Neural progenitor cell (in vitro differentiated cells): ENCODE data around the gene PRKAG2. TPM values are rescaled to one million over a fixed set of nuclear protein-coding genes. Genes with fewer than 3 reads are reported as not detected.

Experiments
- DNase-seq: peaks from one replicate; pipeline ENCODE4 v3.0.0-alpha.2; 2016; ENCODE audit warnings: low spot score
- H2AFZ ChIP-seq: fragments of 200-600 bp; sonication (generic); replicated peaks from 2 replicates; pipeline ENCODE4 v1.6.1; 2016; ENCODE audit warnings: antibody characterized with exemption
- H3F3A ChIP-seq: fragments of 200-600 bp; sonication (generic); 2 replicates; pipeline ENCODE4 v1.6.1; 2016; ENCODE audit warnings: antibody characterized with exemption, low read depth
- H3K27ac ChIP-seq: fragments of 200-600 bp; sonication (generic); 2 replicates; pipeline ENCODE4 v1.5.1; 2016; ENCODE audit warnings: mild to moderate bottlenecking
- H3K27me3 ChIP-seq: fragments of 200-600 bp; sonication (generic); 2 replicates; pipeline ENCODE4 v1.6.1; 2016; ENCODE audit warnings: mild to moderate bottlenecking, moderate library complexity
- H3K36me3 ChIP-seq: fragments of 200-600 bp; sonication (generic); 2 replicates; pipeline ENCODE4 v1.5.1; 2016
- H3K4me1 ChIP-seq: fragments of 200-600 bp; sonication (generic); 2 replicates; pipeline ENCODE4 v1.6.1; 2016; ENCODE audit warnings: mixed run types
- H3K4me2 ChIP-seq: fragments of 200-600 bp; sonication (generic); 2 replicates; pipeline ENCODE4 v1.6.1; 2016
- H3K4me3 ChIP-seq: fragments of 200-600 bp; sonication (generic); 2 replicates; pipeline ENCODE4 v1.5.1; 2016
- H3K79me2 ChIP-seq: fragments of 200-600 bp; sonication (generic); 2 replicates; pipeline ENCODE4 v1.6.1; 2016; ENCODE audit warnings: low read depth
- H3K9ac ChIP-seq: fragments of 200-600 bp; sonication (generic); 2 replicates; pipeline ENCODE4 v1.6.1; 2016
- H3K9me3 ChIP-seq: fragments of 200-600 bp; sonication (generic); 2 replicates; pipeline ENCODE4 v1.5.1; 2016; ENCODE audit warnings: low read depth
- H4K20me1 ChIP-seq: fragments of 200-600 bp; sonication (generic); 2 replicates; pipeline ENCODE4 v1.6.1; 2016; ENCODE audit warnings: low read depth
- H3K27ac Mint-ChIP-seq: 3 replicates; pipeline ENCODE4 v1.8.0; 2021; ENCODE audit warnings: mixed read lengths
- H3K27me3 Mint-ChIP-seq: 2 replicates; pipeline ENCODE4 v1.8.0; 2022; ENCODE audit warnings: low read depth, mild to moderate bottlenecking, inconsistent platforms, moderate library complexity, mixed read lengths; ENCODE audit not compliant: insufficient read depth
- H3K36me3 Mint-ChIP-seq: 3 replicates; pipeline ENCODE4 v1.8.0; 2021; ENCODE audit warnings: mixed read lengths
- H3K4me1 Mint-ChIP-seq: 3 replicates; pipeline ENCODE4 v1.8.0; 2021; ENCODE audit warnings: mixed read lengths
- H3K4me3 Mint-ChIP-seq: 3 replicates; pipeline ENCODE4 v1.8.0; 2021; ENCODE audit warnings: mild to moderate bottlenecking, moderate library complexity, mixed read lengths
- H3K9me3 Mint-ChIP-seq: 3 replicates; pipeline ENCODE4 v1.8.0; 2020; ENCODE audit warnings: mixed read lengths
- EZH2 ChIP-seq: fragments of 200-600 bp; sonication (generic); IDR thresholded peaks from 2 replicates; pipeline ENCODE4 v1.6.1; 2017; ENCODE audit warnings: antibody characterized with exemption, mild to moderate bottlenecking, moderate library complexity
- EZH2phosphoT487 ChIP-seq: fragments of 200-600 bp; sonication (generic); IDR thresholded peaks from 2 replicates; pipeline ENCODE4 v1.6.1; 2017; ENCODE audit warnings: antibody characterized with exemption
- total RNA-seq: library from RNA; depleted of rRNA; stranded (reverse); fragments of >200 nt; gene quantifications from 2 replicates; pipeline ENCODE4 v1.2.3, GENCODE V29; 2015; ENCODE audit warnings: low replicate concordance
- TF ChIP-seq, protein P1 (sequence below): fragments of 200-600 bp; sonication (generic); IDR thresholded peaks from 2 replicates; pipeline ENCODE4 v1.5.1; 2017; ENCODE audit warnings: antibody characterized with exemption, mild to moderate bottlenecking

The PRKAG2 gene
- total RNA-seq, 1 donor from 2014 or later, result 11.4 TPM

DNA sequence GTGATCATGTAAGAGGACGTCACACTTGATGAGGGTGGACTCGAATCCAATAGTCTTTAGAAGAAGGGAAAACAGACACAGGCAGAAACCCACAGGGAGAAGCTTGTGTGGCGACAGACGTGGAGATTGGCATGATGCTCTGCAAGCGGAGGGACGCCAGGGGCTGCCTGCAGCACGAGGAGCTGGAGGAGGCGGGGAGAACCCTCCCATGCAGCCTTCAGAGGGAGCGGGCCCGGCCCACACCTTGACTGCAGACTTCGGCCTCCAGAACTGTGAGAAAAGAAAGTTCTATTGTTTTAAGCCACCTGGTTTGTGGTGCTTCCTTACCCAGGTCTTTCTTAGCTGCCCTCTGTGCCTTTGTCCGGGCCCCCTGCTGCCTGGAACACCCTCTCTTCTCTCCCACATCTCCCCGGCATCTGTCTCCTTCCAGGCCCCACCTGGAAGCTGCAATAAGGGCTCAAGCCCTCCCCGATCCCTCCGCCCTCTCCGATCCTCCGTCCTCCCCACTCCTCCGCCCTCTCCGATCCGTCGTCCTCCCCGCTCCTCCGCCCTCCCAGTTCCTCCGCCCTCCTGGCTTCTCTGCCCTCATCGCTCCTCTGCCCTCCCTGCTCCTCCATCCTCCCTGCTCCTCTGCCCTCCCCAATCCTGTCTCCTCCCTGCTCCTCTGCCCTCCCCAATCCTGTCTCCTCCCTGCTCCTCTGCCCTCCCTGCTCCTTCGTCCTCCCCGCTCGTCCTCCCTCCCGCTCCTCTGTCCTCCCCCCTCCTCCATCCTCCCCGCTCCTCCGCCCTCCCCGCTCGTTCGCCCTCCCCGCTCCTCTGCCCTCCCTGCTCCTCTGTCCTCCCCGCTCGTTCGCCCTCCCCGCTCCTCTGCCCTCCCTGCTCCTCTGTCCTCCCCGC is 17.4 kb upstream of the PRKAG2 start:
- TF ChIP-seq EZH2, result no peak
- TF ChIP-seq EZH2phosphoT487, result no peak
- TF ChIP-seq, protein P1, sequence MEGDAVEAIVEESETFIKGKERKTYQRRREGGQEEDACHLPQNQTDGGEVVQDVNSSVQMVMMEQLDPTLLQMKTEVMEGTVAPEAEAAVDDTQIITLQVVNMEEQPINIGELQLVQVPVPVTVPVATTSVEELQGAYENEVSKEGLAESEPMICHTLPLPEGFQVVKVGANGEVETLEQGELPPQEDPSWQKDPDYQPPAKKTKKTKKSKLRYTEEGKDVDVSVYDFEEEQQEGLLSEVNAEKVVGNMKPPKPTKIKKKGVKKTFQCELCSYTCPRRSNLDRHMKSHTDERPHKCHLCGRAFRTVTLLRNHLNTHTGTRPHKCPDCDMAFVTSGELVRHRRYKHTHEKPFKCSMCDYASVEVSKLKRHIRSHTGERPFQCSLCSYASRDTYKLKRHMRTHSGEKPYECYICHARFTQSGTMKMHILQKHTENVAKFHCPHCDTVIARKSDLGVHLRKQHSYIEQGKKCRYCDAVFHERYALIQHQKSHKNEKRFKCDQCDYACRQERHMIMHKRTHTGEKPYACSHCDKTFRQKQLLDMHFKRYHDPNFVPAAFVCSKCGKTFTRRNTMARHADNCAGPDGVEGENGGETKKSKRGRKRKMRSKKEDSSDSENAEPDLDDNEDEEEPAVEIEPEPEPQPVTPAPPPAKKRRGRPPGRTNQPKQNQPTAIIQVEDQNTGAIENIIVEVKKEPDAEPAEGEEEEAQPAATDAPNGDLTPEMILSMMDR, result no peak
- no peak overlapping the region for H3K4me3 ChIP-seq
- peaks cover 18% of the 10 kb centered on the region for H3K4me1 ChIP-seq
- H3K27ac ChIP-seq, result no peak overlapping the region
- Mint-ChIP-seq H3K27me3 (peaks cover 22% of the 10 kb centered on the region), H3K4me3 (no peak overlapping the region), H3K36me3 (no peaks in the 10 kb centered on the region), H3K9me3 (peaks cover 2% of the 10 kb centered on the region), H3K27ac (peak overlapping the region; percentile 80), H3K4me1 (peaks cover 43% of the 10 kb centered on the region)
- DNase-seq, result no peak
- no peak overlapping the region for H2AFZ ChIP-seq
- H3K9me3 ChIP-seq, result no peaks in the 10 kb centered on the region
- H4K20me1 ChIP-seq, result no peaks in the 10 kb centered on the region
- no peaks in the 10 kb centered on the region for H3F3A ChIP-seq
- H3K4me2 ChIP-seq, result no peak overlapping the region
- no peak overlapping the region for H3K9ac ChIP-seq
- no peaks in the 10 kb centered on the region for H3K27me3 ChIP-seq
- no peaks in the 10 kb centered on the region for H3K79me2 ChIP-seq
- H3K36me3 ChIP-seq, result no peaks in the 10 kb centered on the region

DNA sequence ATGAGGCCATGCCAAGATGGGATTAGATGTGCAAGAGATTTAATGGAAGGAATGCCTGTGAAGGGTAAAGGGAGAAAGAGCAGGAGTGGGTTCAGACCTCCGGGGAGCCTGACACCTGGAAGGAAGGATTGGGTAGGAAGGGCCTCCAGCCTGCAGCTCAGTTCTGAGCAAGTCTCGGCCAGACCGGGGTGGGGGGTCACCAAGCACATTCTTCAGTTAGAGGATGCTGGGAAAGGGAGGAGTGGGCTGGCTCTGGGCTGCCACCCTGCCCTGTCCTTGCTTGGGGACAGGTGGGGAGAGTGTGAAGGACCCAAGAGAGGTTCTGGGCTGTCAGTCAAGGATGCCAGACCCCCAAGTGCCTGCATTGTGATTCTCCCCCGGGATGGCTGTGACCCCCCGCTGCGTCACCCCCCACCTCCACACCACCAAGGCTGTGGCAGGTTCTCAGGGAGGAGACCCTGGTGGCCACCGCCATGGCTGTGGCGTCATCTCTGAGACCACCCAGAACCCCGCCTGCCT is 16.5 kb upstream of the PRKAG2 start:
- TF ChIP-seq EZH2, result no peak
- TF ChIP-seq, protein P1, result no peak
- TF ChIP-seq EZH2phosphoT487, result no peak
- Mint-ChIP-seq H3K9me3 (no peaks in the 10 kb centered on the region), H3K36me3 (no peaks in the 10 kb centered on the region), H3K4me1 (peaks cover 47% of the 10 kb centered on the region), H3K27me3 (peaks cover 20% of the 10 kb centered on the region), H3K4me3 (no peak overlapping the region), H3K27ac (peak overlapping the region; percentile 80)
- Histone ChIP-seq H2AFZ (no peak overlapping the region), H3K4me2 (no peak overlapping the region), H3K9me3 (no peaks in the 10 kb centered on the region), H3K4me3 (no peak overlapping the region), H4K20me1 (no peaks in the 10 kb centered on the region), H3K4me1 (peaks cover 18% of the 10 kb centered on the region), H3K27ac (no peak overlapping the region), H3K36me3 (no peaks in the 10 kb centered on the region), H3K27me3 (no peaks in the 10 kb centered on the region), H3K9ac (no peak overlapping the region), H3K79me2 (no peaks in the 10 kb centered on the region), H3F3A (no peaks in the 10 kb centered on the region)
- DNase-seq, result no peak

DNA sequence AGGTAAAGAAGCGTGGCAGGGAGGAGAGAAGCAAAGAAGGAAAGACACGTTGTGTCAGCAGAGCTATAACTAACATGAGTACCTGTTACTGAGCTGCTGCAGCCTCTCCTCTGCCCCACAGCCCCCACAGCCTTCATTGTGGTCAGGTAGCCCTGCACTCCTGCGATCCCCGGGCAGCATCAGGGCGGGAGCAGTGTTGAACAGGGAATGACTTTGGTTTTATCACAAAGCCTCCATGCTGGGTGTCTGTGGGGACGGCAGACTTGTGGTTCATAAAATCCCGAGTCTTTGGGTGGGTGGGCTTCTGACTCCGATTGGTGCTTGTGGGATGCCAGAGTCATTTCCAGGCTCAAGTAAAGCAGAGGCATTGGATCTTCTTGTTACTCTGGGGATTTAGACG is 14.8 kb upstream of the PRKAG2 start:
- Histone ChIP-seq H3K27me3 (peaks cover 13% of the 10 kb centered on the region), H4K20me1 (no peaks in the 10 kb centered on the region), H3F3A (no peaks in the 10 kb centered on the region), H2AFZ (no peak overlapping the region), H3K9ac (no peak overlapping the region), H3K4me2 (no peak overlapping the region), H3K27ac (no peak overlapping the region), H3K4me1 (peaks cover 15% of the 10 kb centered on the region), H3K4me3 (no peak overlapping the region), H3K9me3 (no peaks in the 10 kb centered on the region), H3K36me3 (no peaks in the 10 kb centered on the region), H3K79me2 (no peaks in the 10 kb centered on the region)
- TF ChIP-seq, protein P1, result no peak
- TF ChIP-seq EZH2phosphoT487 (no peak), EZH2 (no peak)
- DNase-seq, result no peak
- Mint-ChIP-seq H3K36me3 (no peaks in the 10 kb centered on the region), H3K4me1 (peaks cover 39% of the 10 kb centered on the region), H3K4me3 (no peak overlapping the region), H3K27me3 (peaks cover 18% of the 10 kb centered on the region), H3K9me3 (no peaks in the 10 kb centered on the region), H3K27ac (no peak overlapping the region)
